PC-3 (cell line): ENCODE results near the gene CLECL1.

Experiments
- CTCF ChIP-seq: fragments of 300-600 bp; sonication (generic); conservative IDR thresholded peaks from 2 replicates; pipeline ENCODE4 v1.5.1; 2017; ENCODE audit warnings: antibody characterized with exemption, low read depth, mild to moderate bottlenecking, low read length
- EZH2 ChIP-seq: fragments of 300-600 bp; sonication (generic); IDR thresholded peaks from one replicate; pipeline ENCODE4 v1.6.1; 2017; ENCODE audit warnings: antibody characterized with exemption, mild to moderate bottlenecking, low read length; ENCODE audit not compliant: unreplicated experiment

GRCh38 chr12:9750276-9751203, 17.6 kb upstream of the CLECL1 start:
- TF ChIP-seq CTCF = peak; percentile 61
- TF ChIP-seq EZH2 = no peak
